Muscle of leg (tissue), 11 donors: ENCODE measurements around the gene SEC22C. TPM values are rescaled to one million over a fixed set of nuclear protein-coding genes. Genes with fewer than 3 reads are reported as not detected.

Experiments used
- DNase-seq: peaks from one replicate; pipeline ENCODE4 v3.0.0; 2013
- H3K27ac ChIP-seq: one replicate; pipeline ENCODE4 v1.5.1; 2013; ENCODE audit warnings: mild to moderate bottlenecking, low read length, control low read depth
- H3K27me3 ChIP-seq: one replicate; pipeline ENCODE4 v1.6.1; 2013; ENCODE audit warnings: low read length; ENCODE audit not compliant: control insufficient read depth, insufficient read depth
- H3K36me3 ChIP-seq: one replicate; pipeline ENCODE4 v1.6.1; 2013; ENCODE audit warnings: low read length; ENCODE audit not compliant: control insufficient read depth, insufficient read depth
- H3K4me1 ChIP-seq: one replicate; pipeline ENCODE4 v1.6.1; 2013; ENCODE audit warnings: low read length; ENCODE audit not compliant: control insufficient read depth, insufficient read depth
- H3K4me3 ChIP-seq: one replicate; pipeline ENCODE4 v1.5.1; 2013; ENCODE audit warnings: low read length, control low read depth
- H3K9me3 ChIP-seq: replicated peaks from 2 replicates; pipeline ENCODE4 v1.6.1; 2013; ENCODE audit warnings: low read depth, low read length; ENCODE audit not compliant: control insufficient read depth
- WGBS: methylation state at CpG from one replicate; pipeline ENCODE4 v1.1.5; 2013; ENCODE audit warnings: missing lambda C conversion rate; ENCODE audit not compliant: insufficient coverage; 5-methylcytosine and 5-hydroxymethylcytosine counted together
- polyA plus RNA-seq, 8 donors: library from polyadenylated mRNA; unstranded; fragments of 120-200 nt; gene quantifications; one replicate each; pipeline versions ENCODE4 v1.2.1 to v1.2.3, GENCODE V29; 2013; ENCODE audit warnings: inconsistent platforms in 1 of 8, low replicate concordance in 1 of 8; ENCODE audit not compliant: insufficient read length in 8 of 8, insufficient read depth in 1 of 8
- total RNA-seq: library from RNA; stranded (reverse); fragments of 120-200 nt; gene quantifications from one replicate; pipeline ENCODE4 v1.2.4, GENCODE V29; 2013

Gene SEC22C
- total and polyA plus RNA-seq, 9 donors = 19.4 to 30.0 (median 22.6) TPM

GRCh38 chr3:42539871-42540714 lies 41.7 kb downstream of the SEC22C start:
- Histone ChIP-seq H3K4me1 (peaks cover 13% of the 10 kb centered on the region), H3K9me3 (no peaks in the 10 kb centered on the region), H3K27ac (no peak overlapping the region), H3K36me3 (no peaks in the 10 kb centered on the region), H3K27me3 (peaks cover 2% of the 10 kb centered on the region), H3K4me3 (no peak overlapping the region)
- WGBS = 82% methylated on average over 10 of the region's 14 CpGs
- no peak for DNase-seq

DNA sequence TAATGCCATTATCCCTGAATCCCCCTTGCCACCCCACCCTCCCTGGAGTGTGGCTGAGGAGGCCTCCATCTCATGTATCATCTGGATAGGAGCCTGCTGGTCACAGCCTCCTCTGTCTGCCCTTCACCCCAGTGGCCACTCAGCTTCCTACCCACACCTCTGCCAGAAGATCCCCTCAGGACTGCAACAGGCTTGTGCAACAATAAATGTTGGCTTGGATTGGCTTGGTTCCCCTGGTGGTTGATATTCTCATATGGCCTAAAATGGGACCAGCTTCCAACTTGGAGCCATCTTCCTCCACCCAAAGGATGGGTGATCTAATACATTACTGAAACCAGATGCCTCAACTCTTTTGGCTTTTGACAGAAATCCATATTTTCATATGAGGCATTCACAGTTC lies 44.4 kb downstream of the SEC22C start:
- no peak for DNase-seq
- no peaks in the 10 kb centered on the region for H3K9me3 ChIP-seq
- no peaks in the 10 kb centered on the region for H3K36me3 ChIP-seq
- H3K4me3 ChIP-seq = no peak overlapping the region
- peaks cover 7% of the 10 kb centered on the region for H3K4me1 ChIP-seq
- no peak overlapping the region for H3K27ac ChIP-seq
- H3K27me3 ChIP-seq = peaks cover 2% of the 10 kb centered on the region

DNA sequence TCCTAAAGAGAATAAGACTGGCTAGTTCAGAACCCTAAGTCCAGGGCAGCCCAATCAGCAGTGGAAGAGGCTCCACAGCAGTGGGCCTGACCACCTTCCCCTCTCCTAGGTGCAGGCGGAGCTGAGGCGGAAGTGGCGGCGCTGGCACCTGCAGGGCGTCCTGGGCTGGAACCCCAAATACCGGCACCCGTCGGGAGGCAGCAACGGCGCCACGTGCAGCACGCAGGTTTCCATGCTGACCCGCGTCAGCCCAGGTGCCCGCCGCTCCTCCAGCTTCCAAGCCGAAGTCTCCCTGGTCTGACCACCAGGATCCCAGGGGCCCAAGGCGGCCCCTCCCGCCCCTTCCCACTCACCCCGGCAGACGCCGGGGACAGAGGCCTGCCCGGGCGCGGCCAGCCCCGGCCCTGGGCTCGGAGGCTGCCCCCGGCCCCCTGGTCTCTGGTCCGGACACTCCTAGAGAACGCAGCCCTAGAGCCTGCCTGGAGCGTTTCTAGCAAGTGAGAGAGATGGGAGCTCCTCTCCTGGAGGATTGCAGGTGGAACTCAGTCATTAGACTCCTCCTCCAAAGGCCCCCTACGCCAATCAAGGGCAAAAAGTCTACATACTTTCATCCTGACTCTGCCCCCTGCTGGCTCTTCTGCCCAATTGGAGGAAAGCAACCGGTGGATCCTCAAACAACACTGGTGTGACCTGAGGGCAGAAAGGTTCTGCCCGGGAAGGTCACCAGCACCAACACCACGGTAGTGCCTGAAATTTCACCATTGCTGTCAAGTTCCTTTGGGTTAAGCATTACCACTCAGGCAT lies 45.6 kb downstream of the SEC22C start:
- peaks cover 5% of the 10 kb centered on the region for H3K4me1 ChIP-seq
- no peaks in the 10 kb centered on the region for H3K9me3 ChIP-seq
- no peaks in the 10 kb centered on the region for H3K36me3 ChIP-seq
- DNase-seq = no peak
- H3K4me3 ChIP-seq = no peak overlapping the region
- peaks cover 2% of the 10 kb centered on the region for H3K27me3 ChIP-seq
- H3K27ac ChIP-seq = no peak overlapping the region
- WGBS = 82% methylated on average over 21 of the region's 35 CpGs

DNA sequence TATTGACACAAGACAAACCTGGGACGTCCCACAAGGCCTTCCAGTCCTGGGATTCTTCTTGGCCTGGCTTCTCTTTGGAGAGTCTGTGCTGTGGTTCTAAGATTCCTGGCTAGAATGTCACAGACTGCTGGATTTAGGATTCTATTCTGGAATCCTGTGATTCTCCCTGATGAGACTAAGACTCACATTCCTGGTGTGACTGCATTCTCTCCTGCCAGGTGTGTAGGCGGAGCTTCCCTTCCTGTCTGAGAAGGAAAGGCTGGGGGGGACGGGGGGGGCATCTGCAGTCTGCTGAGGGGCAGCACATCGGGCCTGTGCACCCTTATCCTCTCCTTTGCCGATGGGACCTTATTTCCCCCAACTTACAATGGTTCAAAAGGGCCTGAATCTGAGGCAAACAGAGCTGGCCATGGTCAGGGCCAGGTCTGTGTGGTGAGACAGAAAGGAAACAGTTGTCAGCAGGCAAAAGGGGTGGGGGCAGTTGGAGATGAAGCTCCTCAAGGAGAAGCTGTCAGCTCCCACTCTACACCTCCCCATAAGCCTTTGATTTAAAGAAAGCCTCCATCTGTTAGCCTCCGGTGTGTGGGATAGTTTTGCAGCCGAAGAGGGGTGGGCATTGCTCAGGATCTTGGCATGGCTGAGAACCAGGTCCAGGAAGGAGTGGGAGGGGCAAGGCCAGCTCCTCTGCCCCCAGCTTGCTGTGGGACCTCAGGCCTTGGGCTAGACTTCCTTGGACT lies 48.4 kb downstream of the SEC22C start:
- Histone ChIP-seq H3K27ac (no peak overlapping the region), H3K27me3 (no peaks in the 10 kb centered on the region), H3K36me3 (no peaks in the 10 kb centered on the region), H3K4me3 (no peak overlapping the region), H3K4me1 (no peaks in the 10 kb centered on the region), H3K9me3 (no peaks in the 10 kb centered on the region)
- DNase-seq = no peak
- 51% methylated on average over 3 of the region's 7 CpGs for WGBS

- Histone ChIP-seq H3K27ac (no peak overlapping the region), H3K9me3 (no peaks in the 10 kb centered on the region), H3K27me3 (no peaks in the 10 kb centered on the region), H3K4me1 (no peaks in the 10 kb centered on the region), H3K4me3 (no peak overlapping the region), H3K36me3 (no peaks in the 10 kb centered on the region)
- no peak for DNase-seq
- WGBS = 98% methylated on average over 4 of the region's 4 CpGs
These were observed 49.5 kb downstream of the SEC22C start for GRCh38 chr3:42532229-42532628.

DNA sequence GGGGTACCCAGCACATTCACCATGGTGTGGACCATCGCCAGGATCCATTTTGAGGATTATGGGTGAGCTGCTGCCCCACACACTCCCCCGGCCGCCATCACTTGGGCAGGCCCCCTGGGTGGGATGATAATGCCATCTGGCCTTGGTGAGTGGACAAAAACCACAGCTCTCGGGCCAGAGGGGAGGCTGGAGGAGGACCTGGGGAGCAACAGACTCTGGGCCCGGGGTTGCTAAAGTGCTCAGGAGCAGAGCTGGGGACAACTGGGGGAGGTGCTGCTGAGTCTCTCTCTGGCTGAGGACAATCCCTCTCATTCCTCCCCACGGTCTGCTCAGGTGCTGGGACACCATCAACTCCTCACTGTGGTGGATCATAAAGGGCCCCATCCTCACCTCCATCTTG lies 50.3 kb downstream of the SEC22C start:
- H3K36me3 ChIP-seq = no peaks in the 10 kb centered on the region
- no peaks in the 10 kb centered on the region for H3K9me3 ChIP-seq
- H3K4me3 ChIP-seq = no peak overlapping the region
- WGBS = 90% methylated on average over 5 of the region's 6 CpGs
- no peak overlapping the region for H3K27ac ChIP-seq
- H3K4me1 ChIP-seq = no peaks in the 10 kb centered on the region
- DNase-seq = no peak
- no peaks in the 10 kb centered on the region for H3K27me3 ChIP-seq

DNA sequence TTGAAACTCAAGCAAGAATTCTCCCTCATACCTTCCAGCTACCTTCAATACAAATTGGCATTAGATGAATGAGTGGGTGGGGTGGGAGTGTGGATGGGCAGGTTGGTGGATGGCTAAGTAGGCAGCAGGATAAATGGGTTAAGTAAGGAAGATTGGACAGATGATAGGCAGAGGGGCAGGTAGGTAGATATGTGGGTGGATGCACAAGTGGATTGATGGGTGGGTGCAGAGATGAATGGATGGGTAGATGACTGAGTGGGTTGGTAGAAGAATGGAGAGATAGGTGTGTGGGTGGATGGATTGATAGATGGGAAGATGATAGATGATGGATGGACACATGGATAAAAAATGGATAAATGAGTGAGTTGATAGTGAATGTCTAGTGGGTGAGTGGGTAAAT lies 51.7 kb downstream of the SEC22C start:
- DNase-seq = no peak
- Histone ChIP-seq H3K27me3 (no peaks in the 10 kb centered on the region), H3K27ac (no peak overlapping the region)

GRCh38 chr3:42529468-42529867 lies 52.3 kb downstream of the SEC22C start:
- Histone ChIP-seq H3K27ac (no peak overlapping the region), H3K4me1 (no peaks in the 10 kb centered on the region), H3K36me3 (no peaks in the 10 kb centered on the region), H3K27me3 (no peaks in the 10 kb centered on the region), H3K4me3 (no peak overlapping the region), H3K9me3 (no peaks in the 10 kb centered on the region)
- no peak for DNase-seq
- WGBS = 91% methylated on average over 2 of the region's 2 CpGs

More for the DNA sequence above, 51.7 kb downstream of the SEC22C start:
- Histone ChIP-seq H3K4me3 (no peak overlapping the region), H3K4me1 (no peaks in the 10 kb centered on the region), H3K9me3 (no peaks in the 10 kb centered on the region), H3K36me3 (no peaks in the 10 kb centered on the region)

DNA sequence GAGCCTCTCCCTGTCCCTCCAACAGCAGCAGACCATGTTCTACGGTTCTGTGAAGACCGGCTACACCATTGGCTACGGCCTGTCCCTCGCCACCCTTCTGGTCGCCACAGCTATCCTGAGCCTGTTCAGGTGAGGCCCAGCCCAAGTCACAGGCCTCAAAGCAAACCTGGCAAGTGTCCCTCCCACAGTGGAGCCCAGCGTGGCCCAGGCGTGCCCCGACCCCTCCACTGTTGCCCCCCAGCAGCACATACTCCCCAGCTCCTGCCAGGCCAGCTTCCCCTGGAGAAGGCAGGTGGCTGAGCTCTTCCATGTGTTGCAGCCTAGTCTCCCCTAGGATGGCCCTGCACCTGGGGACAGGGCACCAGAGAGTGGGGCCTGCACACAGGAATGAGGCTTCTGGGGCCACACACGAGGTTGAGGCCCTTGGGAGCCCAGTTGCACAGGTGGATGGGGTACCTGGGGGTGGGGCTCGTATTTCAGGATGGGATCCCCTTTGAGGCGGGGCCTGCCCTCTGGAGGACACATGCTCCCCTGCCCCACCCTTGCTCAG lies 54.3 kb downstream of the SEC22C start:
- WGBS = 82% methylated on average over 8 of the region's 11 CpGs
- H3K36me3 ChIP-seq = no peaks in the 10 kb centered on the region

More for the DNA sequence above, 54.3 kb downstream of the SEC22C start:
- Histone ChIP-seq H3K27me3 (no peaks in the 10 kb centered on the region), H3K4me1 (no peaks in the 10 kb centered on the region), H3K4me3 (no peak overlapping the region), H3K9me3 (no peaks in the 10 kb centered on the region), H3K27ac (no peak overlapping the region)
- DNase-seq = no peak
